HepG2 (cell line): ENCODE data around the gene RAB40C.

ENCODE experiments used
- CTCF ChIP-seq: sonication (generic); formaldehyde crosslinking; IDR thresholded peaks from 2 replicates; pipeline ENCODE4 v1.5.0; 2020; ENCODE audit warnings: mild to moderate bottlenecking, missing genetic modification reagents, moderate library complexity
- EHMT2 ChIP-seq: fragments of 200-600 bp; sonication (generic); IDR thresholded peaks from 2 replicates; pipeline ENCODE4 v1.7.0; 2017; ENCODE audit warnings: antibody characterized with exemption, low read depth, low read length, borderline replicate concordance
- POGK ChIP-seq: sonication (generic); formaldehyde crosslinking; conservative IDR thresholded peaks from 2 replicates; pipeline ENCODE4 v1.8.0; 2022; ENCODE audit warnings: mild to moderate bottlenecking, moderate library complexity, missing genetic modification reagents
- POLR2A ChIP-seq, 2 experiments: IDR thresholded peaks; 2 replicates each; pipeline ENCODE4 v1.6.1; 2011; ENCODE audit warnings: low read depth in 2 of 2, low read length in 2 of 2, mild to moderate bottlenecking in 1 of 2, moderate library complexity in 1 of 2; ENCODE audit not compliant: insufficient read depth in 1 of 2
- RAD51 ChIP-seq: fragments of 450-650 bp; IDR thresholded peaks from 2 replicates; pipeline ENCODE4 v1.6.1; 2016; ENCODE audit warnings: borderline replicate concordance
- RNF2 ChIP-seq: fragments of 450-650 bp; conservative IDR thresholded peaks from 2 replicates; pipeline ENCODE4 v1.6.1; 2016; ENCODE audit warnings: low read depth
- SP2 ChIP-seq: sonication (generic); formaldehyde crosslinking; IDR thresholded peaks from 2 replicates; pipeline ENCODE4 v1.5.1; 2020; ENCODE audit warnings: mild to moderate bottlenecking, missing genetic modification reagents
- TEAD2 ChIP-seq: sonication (generic); formaldehyde crosslinking; IDR thresholded peaks from 2 replicates; pipeline ENCODE4 v1.9.0; 2021; ENCODE audit warnings: missing genetic modification reagents
- ZNF24 ChIP-seq: fragments of 450-650 bp; IDR thresholded peaks from 2 replicates; pipeline ENCODE4 v1.6.1; 2017; ENCODE audit warnings: antibody characterized with exemption, mild to moderate bottlenecking
- ZNF513 ChIP-seq: sonication (generic); formaldehyde crosslinking; conservative IDR thresholded peaks from 2 replicates; pipeline ENCODE4 v1.5.0; 2020; ENCODE audit warnings: missing genetic modification reagents
- ZNF670 ChIP-seq: sonication (generic); formaldehyde crosslinking; IDR thresholded peaks from 2 replicates; pipeline ENCODE4 v1.8.0; 2022; ENCODE audit warnings: mild to moderate bottlenecking, missing genetic modification reagents, borderline replicate concordance

- TF ChIP-seq CTCF (no peak), POGK (CRISPR knock-in tag) (no peak), EHMT2 (no peak), ZNF513 (no peak), ZNF24 (no peak), POLR2A (IDR thresholded peaks at IDR 0.05; ENCODE audit: insufficient read depth in 1 of 2, low read depth in 2 of 2, low read length in 2 of 2) (no peak), RAD51 (no peak), ZNF670 (CRISPR knock-in tag) (no peak), TEAD2 (CRISPR knock-in tag) (no peak), RNF2 (no peak), SP2 (CRISPR knock-in tag) (no peak)
Measured at GRCh38 chr16:676565-676902, 86.7 kb downstream of the RAB40C start.
